ENCODE results near the gene RBM33.

The RBM33 gene

GRCh38 chr7:155699180-155699579, 54.7 kb downstream of the RBM33 start:
- DNase-seq, result no peak

GRCh38 chr7:155700847-155701246, 56.4 kb downstream of the RBM33 start:
- DNase-seq, result no peak

- no peak for DNase-seq
Observed at GRCh38 chr7:155701972-155702544, 57.6 kb downstream of the RBM33 start.

- no peak for DNase-seq
Observed at GRCh38 chr7:155702616-155703015, 58.2 kb downstream of the RBM33 start.

GRCh38 chr7:155705623-155706360, 61.3 kb downstream of the RBM33 start:
- DNase-seq, result no peak

GRCh38 chr7:155706376-155706775, 61.9 kb downstream of the RBM33 start:
- DNase-seq, result no peak

GRCh38 chr7:155709453-155709852, 65.0 kb downstream of the RBM33 start:
- no peak for DNase-seq

GRCh38 chr7:155710031-155710430, 65.6 kb downstream of the RBM33 start:
- no peak for DNase-seq

GRCh38 chr7:155710530-155710929, 66.1 kb downstream of the RBM33 start:
- no peak for DNase-seq

- no peak for DNase-seq
Observed at GRCh38 chr7:155711081-155711480, 66.6 kb downstream of the RBM33 start.

- no peak for DNase-seq
Observed at GRCh38 chr7:155713384-155713783, 68.9 kb downstream of the RBM33 start.

GRCh38 chr7:155714702-155715101, 70.2 kb downstream of the RBM33 start:
- no peak for DNase-seq

GRCh38 chr7:155715111-155715805, 70.8 kb downstream of the RBM33 start:
- DNase-seq, result no peak

- no peak for DNase-seq
Observed at GRCh38 chr7:155717010-155717744, 72.7 kb downstream of the RBM33 start.

GRCh38 chr7:155721056-155721455, 76.6 kb downstream of the RBM33 start:
- no peak for DNase-seq

GRCh38 chr7:155722118-155722517, 77.7 kb downstream of the RBM33 start:
- DNase-seq, result no peak

GRCh38 chr7:155722936-155723335, 78.5 kb downstream of the RBM33 start:
- DNase-seq, result no peak

GRCh38 chr7:155724327-155725005, 80.0 kb downstream of the RBM33 start:
- DNase-seq, result no peak

- no peak for DNase-seq
Observed at GRCh38 chr7:155725006-155725355, 80.5 kb downstream of the RBM33 start.

GRCh38 chr7:155727616-155728015, 83.2 kb downstream of the RBM33 start:
- no peak for DNase-seq

- DNase-seq, result no peak
Observed at GRCh38 chr7:155728116-155728515, 83.7 kb downstream of the RBM33 start.

- DNase-seq, result no peak
Observed at GRCh38 chr7:155729847-155730246, 85.4 kb downstream of the RBM33 start.

GRCh38 chr7:155731380-155731779, 86.9 kb downstream of the RBM33 start:
- no peak for DNase-seq

Data from activated naive CD4-positive, alpha-beta T cell treated with anti-CD3 and anti-CD28 coated beads, Interleukin-2, amount 50 U/mL, for 16 hours (primary cell).